Subcutaneous abdominal adipose tissue (tissue), 5 donors: ENCODE results near the gene OR2T27.
"Not testable (repeated sequence)": the region's sequence is repeated elsewhere in the genome, so short reads cannot be mapped to it uniquely, and the experiment has no call there.

ENCODE experiments used
- H3K27ac ChIP-seq: one replicate; pipeline ENCODE4 v1.7.0; 2013; ENCODE audit warnings: low read depth, mild to moderate bottlenecking, inconsistent platforms, low read length, moderate library complexity
- H3K27me3 ChIP-seq, 5 donors: one replicate each; pipeline ENCODE4 v1.7.0; 2013; ENCODE audit warnings: low read length in 5 of 5, inconsistent platforms in 1 of 5; ENCODE audit not compliant: control insufficient read depth in 5 of 5, insufficient read depth in 4 of 5
- H3K36me3 ChIP-seq, 5 donors: one replicate each; pipeline ENCODE4 v1.7.0; 2013; ENCODE audit warnings: low read length in 5 of 5; ENCODE audit not compliant: control insufficient read depth in 5 of 5, insufficient read depth in 5 of 5
- H3K4me1 ChIP-seq, 5 donors: one replicate each; pipeline ENCODE4 v1.7.0; 2013; ENCODE audit warnings: low read length in 5 of 5, mild to moderate bottlenecking in 3 of 5, moderate library complexity in 1 of 5; ENCODE audit not compliant: control insufficient read depth in 5 of 5, insufficient read depth in 5 of 5
- H3K4me3 ChIP-seq, 5 donors: one replicate each; pipeline ENCODE4 v1.7.0; 2013; ENCODE audit warnings: low read length in 5 of 5, low read depth in 1 of 5
- H3K9ac ChIP-seq, 5 donors: one replicate each; pipeline ENCODE4 v1.7.0; 2013; ENCODE audit warnings: low read length in 5 of 5, mild to moderate bottlenecking in 4 of 5, moderate library complexity in 3 of 5
- H3K9me3 ChIP-seq, 5 donors: one replicate each; pipeline ENCODE4 v1.7.0; 2013; ENCODE audit warnings: low read length in 5 of 5; ENCODE audit not compliant: control insufficient read depth in 5 of 5
- donor health status: healthy.
- donor health status: healthy.
- donor health status: healthy.
- donor health status: healthy.
- donor health status: healthy.

Gene OR2T27, protein sequence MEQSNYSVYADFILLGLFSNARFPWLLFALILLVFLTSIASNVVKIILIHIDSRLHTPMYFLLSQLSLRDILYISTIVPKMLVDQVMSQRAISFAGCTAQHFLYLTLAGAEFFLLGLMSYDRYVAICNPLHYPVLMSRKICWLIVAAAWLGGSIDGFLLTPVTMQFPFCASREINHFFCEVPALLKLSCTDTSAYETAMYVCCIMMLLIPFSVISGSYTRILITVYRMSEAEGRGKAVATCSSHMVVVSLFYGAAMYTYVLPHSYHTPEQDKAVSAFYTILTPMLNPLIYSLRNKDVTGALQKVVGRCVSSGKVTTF

DNA sequence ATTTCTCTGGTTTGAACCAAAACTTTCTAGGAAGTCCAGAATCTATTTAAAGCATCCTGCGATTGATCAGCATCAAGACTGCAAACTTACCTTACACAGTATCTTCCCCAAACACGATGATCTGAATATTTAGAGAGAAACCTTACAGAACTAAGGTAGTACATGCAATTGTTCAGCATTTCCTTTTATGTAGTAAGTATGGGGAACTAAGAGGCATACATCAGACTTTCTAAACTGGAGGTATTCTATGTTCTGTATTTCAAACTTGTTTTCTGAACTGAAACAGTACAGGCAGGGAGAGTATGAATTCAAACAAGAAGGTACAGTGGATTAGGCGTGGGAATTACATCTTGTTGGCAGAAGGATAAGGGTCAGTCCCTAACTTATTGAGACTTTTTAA is at the start of gene OR2T27:
TSS of gene OR2T27 (minus strand) at position 175 of the 400 bp plus-strand sequence. CDS start 4,644 bp downstream, outside the sequence.
- not testable (repeated sequence) for H3K27me3 ChIP-seq, H3K4me3 ChIP-seq, H3K9ac ChIP-seq, H3K27ac ChIP-seq, H3K36me3 ChIP-seq, H3K4me1 ChIP-seq, H3K9me3 ChIP-seq

DNA sequence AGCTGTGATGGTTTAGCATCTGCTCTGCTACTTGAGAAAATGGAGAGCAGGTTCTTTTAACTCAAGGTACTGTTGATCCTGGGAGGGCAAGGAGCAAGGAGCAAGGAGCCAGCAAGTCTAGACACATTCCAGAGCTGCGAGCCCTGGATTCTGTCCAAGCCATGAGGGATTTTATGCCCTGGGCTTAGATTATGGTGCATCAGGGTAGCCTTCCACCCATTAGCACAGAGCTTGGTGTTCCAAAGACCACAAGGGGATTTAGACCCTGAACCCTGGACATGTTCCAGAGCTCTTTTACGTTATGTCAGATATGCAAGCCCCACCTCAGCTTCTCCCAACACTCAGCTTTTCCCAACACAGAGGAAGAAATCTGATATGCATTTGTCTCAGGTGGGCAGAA is 49.3 kb upstream of the OR2T27 start:
- Histone ChIP-seq H3K36me3 (no peaks in the 10 kb centered on the region), H3K4me3 (no peak overlapping the region), H3K27me3 (no peaks in the 10 kb centered on the region), H3K9me3 (no peaks in the 10 kb centered on the region), H3K9ac (no peak overlapping the region), H3K27ac (no peak overlapping the region), H3K4me1 (peaks cover 0 to under 1% (median 0%) of the 10 kb centered on the region in 5 donors)

DNA sequence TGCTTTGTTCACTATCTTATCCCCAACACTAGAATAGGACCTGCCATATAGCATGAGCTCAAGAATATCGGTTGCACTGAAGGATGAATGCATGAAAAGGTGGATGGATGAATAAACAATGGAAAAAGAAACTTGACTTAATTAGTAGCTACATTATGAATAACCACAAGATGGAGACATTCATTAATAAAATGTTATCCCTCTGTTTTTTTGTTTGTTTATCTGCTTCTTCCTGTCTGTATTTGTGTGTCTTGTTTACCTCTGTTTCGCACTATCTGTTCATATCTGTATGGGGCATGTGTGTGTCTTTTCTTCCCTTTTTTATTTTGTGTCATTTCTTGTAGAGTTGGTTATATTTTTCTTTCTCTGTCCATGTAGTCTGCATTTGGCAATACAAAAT is 48.3 kb upstream of the OR2T27 start:
- Histone ChIP-seq H3K4me3 (no peak overlapping the region), H3K4me1 (no peaks in the 10 kb centered on the region), H3K27me3 (no peaks in the 10 kb centered on the region), H3K9ac (no peak overlapping the region), H3K27ac (no peak overlapping the region), H3K9me3 (no peaks in the 10 kb centered on the region), H3K36me3 (no peaks in the 10 kb centered on the region)

DNA sequence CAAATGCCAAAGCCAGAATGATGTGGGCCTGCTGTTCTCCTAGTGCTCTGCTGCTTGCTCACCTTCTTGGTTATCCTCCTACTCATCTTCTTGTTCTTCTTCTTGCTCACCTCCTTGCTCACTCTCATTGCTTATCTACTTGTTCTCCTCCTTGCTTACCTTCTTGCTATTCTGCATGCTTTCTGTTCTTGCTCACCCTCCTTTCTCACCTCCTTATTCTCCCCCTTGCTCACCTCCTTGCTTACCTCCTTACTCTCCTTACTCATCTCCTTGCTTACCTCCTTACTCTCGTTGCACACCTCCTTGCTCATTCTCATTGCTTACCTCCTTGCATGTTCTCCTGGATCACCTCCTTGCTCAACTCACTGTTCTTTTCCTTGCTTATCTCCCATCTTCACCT is 47.4 kb upstream of the OR2T27 start, which contains the start of gene OR14I1:
TSS of gene OR14I1 (minus strand) at position 53 of the 400 bp plus-strand sequence.
- Histone ChIP-seq H3K9me3 (no peaks in the 10 kb centered on the region), H3K4me1 (no peaks in the 10 kb centered on the region), H3K27me3 (no peaks in the 10 kb centered on the region), H3K9ac (no peak within 1 kb of the TSS), H3K4me3 (no peak within 1 kb of the TSS), H3K36me3 (no peaks in the 10 kb centered on the region), H3K27ac (no peak within 1 kb of the TSS)

DNA sequence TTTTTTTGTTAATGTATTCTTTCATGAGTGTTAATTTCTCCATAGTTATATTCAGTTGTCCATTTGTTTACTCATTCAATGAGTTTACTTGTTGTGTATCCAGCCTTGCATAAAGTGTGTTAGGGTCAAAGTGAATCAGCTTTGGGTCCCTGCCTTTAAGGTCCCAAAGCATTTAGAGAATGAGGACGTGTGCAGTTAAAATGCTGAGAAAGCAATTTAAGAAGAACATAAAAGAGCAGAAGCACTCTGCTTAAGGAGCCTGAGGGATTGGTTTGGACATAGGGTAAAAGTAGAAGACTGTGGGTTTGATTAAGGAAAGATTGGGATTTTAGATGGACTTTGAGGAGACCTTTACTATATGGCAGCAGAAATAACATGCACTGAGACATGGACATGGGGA is 43.8 kb upstream of the OR2T27 start:
- Histone ChIP-seq H3K9ac (no peak overlapping the region), H3K27me3 (no peaks in the 10 kb centered on the region), H3K9me3 (no peaks in the 10 kb centered on the region), H3K4me3 (no peak overlapping the region), H3K27ac (no peak overlapping the region), H3K4me1 (peaks cover 0 to 9% (median 0%) of the 10 kb centered on the region in 5 donors), H3K36me3 (no peaks in the 10 kb centered on the region)

DNA sequence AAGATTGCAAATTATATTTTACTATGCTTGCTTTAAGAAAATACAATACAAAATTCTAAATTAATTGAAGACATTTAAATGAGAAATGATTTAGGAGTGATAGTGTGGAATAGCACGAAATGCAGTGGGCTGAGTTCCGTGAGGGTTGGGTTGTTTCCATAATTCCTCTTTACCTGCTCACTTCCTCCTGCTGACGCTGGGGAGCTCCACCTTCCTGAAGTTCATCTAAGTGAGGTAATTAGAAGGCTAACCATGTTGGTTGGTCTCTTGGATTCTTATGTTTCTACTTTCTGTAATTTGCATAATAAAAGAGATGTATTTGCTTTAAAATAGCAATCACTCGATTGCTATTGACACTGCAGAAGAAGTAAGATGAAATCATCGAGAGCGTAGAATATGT is 42.6 kb upstream of the OR2T27 start:
- H3K36me3 ChIP-seq = no peaks in the 10 kb centered on the region
- no peaks in the 10 kb centered on the region for H3K9me3 ChIP-seq
- H3K4me1 ChIP-seq = peaks cover 0 to 9% (median 0%) of the 10 kb centered on the region in 5 donors
- H3K9ac ChIP-seq = no peak overlapping the region
- no peak overlapping the region for H3K27ac ChIP-seq
- H3K27me3 ChIP-seq = no peaks in the 10 kb centered on the region
- H3K4me3 ChIP-seq = no peak overlapping the region

DNA sequence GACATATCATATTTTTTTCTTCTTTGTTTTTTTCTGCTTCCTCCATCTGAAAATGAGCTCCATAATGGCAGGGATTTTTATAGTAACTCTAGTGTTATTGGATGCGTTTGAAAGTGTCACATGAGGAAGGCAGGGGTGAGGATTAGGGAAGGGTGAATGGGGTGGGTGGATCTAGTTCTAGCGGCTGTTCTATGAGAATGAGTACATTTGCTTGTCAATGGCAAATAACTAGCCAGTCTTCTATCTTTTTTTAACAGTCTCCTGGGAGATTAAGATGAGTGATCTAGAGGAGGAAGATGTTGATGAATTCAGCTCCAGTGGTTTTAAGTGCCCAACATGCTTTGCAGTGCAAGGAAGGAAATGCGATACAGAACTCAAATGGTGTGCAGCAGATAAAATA is 41.4 kb upstream of the OR2T27 start:
- H3K4me3 ChIP-seq = no peak overlapping the region
- H3K9ac ChIP-seq = no peak overlapping the region
- H3K27me3 ChIP-seq = peaks cover 0 to 5% (median 0%) of the 10 kb centered on the region in 5 donors
- H3K9me3 ChIP-seq = peaks cover 0 to 5% (median 3%) of the 10 kb centered on the region in 5 donors
- H3K27ac ChIP-seq = no peak overlapping the region
- peaks cover 0 to 9% (median 4%) of the 10 kb centered on the region in 5 donors for H3K4me1 ChIP-seq
- H3K36me3 ChIP-seq = no peaks in the 10 kb centered on the region

DNA sequence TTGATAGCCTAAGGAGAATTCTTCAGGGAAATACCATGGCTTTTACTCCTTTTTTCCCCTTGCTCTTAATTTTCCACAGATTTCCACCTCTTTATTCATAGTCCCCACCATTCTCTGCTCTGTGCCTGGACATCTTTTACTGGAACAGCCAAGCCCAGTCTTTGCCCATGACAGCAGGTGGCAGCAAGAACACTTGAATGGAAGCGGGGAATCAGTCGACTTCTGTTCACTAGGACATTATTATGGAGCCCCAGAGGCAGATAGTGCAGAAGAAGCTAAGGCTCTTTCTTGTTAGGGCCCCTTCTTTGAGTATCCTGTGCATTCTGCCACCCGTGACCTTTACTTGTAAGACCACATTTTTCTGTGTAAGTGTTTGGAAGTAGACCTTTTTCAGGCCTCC is 40.9 kb upstream of the OR2T27 start:
- Histone ChIP-seq H3K4me3 (no peak overlapping the region), H3K36me3 (no peaks in the 10 kb centered on the region), H3K9ac (no peak overlapping the region), H3K9me3 (peaks cover 0 to 6% (median 5%) of the 10 kb centered on the region in 5 donors), H3K27ac (no peak overlapping the region), H3K4me1 (peaks cover 0 to 9% (median 4%) of the 10 kb centered on the region in 5 donors), H3K27me3 (peaks cover 0 to 5% (median 0%) of the 10 kb centered on the region in 5 donors)

DNA sequence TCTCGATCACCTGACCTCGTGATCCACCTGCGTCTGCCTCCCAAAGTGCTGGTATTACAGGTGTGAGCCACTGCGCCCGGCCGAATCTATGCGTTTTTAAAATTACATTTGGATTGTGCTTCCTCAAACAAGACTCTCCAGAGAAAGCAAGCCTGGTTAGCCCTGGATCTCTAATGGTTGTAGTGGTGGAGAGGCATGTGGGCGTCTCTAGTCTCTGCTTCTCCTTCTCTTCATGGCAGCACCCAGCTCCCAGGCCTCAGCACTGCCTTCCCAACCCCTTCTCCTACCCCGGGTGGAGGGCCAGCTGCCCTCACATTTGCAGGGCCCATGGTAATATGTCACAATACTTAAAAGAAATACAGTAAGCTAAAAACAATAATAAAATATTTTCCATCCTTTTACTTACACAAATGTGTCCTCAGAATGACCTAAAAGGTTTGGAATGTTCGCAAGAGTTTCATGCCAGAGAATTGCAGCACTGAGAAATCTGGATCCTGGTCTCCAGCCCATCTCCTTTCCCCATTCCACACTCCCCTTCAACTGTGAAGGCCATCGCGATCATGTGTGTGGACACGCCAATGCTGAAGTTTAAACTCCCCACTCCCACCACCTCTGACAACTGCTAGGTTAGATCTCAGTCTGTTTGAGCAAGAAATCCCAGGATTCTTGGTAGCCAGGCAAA is 40.3 kb upstream of the OR2T27 start:
- no peak overlapping the region for H3K4me3 ChIP-seq
- peaks cover 0 to 5% (median 0%) of the 10 kb centered on the region in 5 donors for H3K27me3 ChIP-seq
- no peak overlapping the region for H3K9ac ChIP-seq
- no peaks in the 10 kb centered on the region for H3K36me3 ChIP-seq
- no peak overlapping the region for H3K27ac ChIP-seq
- peaks cover 0 to 10% (median 5%) of the 10 kb centered on the region in 5 donors for H3K9me3 ChIP-seq
- H3K4me1 ChIP-seq = peaks cover 0 to 9% (median 4%) of the 10 kb centered on the region in 5 donors

DNA sequence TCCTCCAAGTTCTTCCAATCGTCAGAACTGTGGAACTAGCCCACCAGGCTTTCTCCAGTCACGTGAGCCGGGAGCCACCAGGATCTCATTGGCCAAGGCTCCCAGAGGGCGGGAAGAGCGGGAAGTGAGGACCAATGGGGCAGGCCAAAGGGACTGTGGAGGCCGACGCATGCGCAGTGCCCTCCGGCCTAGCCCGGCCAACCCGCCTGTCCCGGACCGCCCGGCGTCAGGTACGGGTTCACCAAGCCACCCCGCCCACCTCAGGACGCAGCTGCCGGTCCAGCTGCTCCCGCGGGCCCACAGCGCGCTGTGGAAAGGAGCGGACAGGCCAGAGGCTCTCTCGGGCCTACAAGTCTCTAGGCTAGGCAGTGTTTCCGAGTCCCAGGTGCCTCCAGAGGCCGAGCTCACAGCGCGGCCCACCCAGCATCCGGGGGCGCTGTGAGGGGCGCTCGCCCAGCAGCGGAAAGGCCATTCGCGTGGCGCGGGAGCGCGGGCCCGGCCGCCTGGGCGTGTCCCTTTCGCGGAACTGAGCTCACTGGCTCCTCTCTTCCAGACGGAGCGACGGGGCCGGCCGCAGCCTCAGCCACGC is 36.3 kb upstream of the OR2T27 start:
- Histone ChIP-seq H3K27me3 (peaks cover 0 to 5% (median 0%) of the 10 kb centered on the region in 5 donors), H3K27ac (no peak overlapping the region), H3K4me3 (no peak overlapping the region), H3K4me1 (peaks cover 0 to 9% (median 4%) of the 10 kb centered on the region in 5 donors), H3K36me3 (no peaks in the 10 kb centered on the region), H3K9ac (no peak overlapping the region), H3K9me3 (peaks cover 4 to 15% (median 7%) of the 10 kb centered on the region in 5 donors)
